Measurements from ENCODE around the gene ARHGAP36.

Gene ARHGAP36

GRCh38 chrX:131058136-131058868, at the start of gene ARHGAP36:
TSS of gene ARHGAP36 (plus strand) at chrX:131058346. CDS start at chrX:131081666, 23,320 bp downstream.
- no peak for DNase-seq (ENCODE audit: low read depth in 2 of 2)

GRCh38 chrX:131010186-131010585, 48.0 kb upstream of the ARHGAP36 start:
- no peak for DNase-seq (ENCODE audit: low read depth in 2 of 2)

GRCh38 chrX:131025336-131025735, 32.8 kb upstream of the ARHGAP36 start:
- no peak for DNase-seq (ENCODE audit: low read depth in 2 of 2)

GRCh38 chrX:131032354-131033230, 25.6 kb upstream of the ARHGAP36 start:
- no peak for DNase-seq (ENCODE audit: low read depth in 2 of 2)

GRCh38 chrX:131034063-131034462, 24.1 kb upstream of the ARHGAP36 start:
- DNase-seq (ENCODE audit: low read depth in 2 of 2), result no peak

- no peak for DNase-seq (ENCODE audit: low read depth in 2 of 2)
Observed at GRCh38 chrX:131040781-131041180, 17.4 kb upstream of the ARHGAP36 start.

- DNase-seq (ENCODE audit: low read depth in 2 of 2), result no peak
Observed at GRCh38 chrX:131041667-131042066, 16.5 kb upstream of the ARHGAP36 start.

- no peak for DNase-seq (ENCODE audit: low read depth in 2 of 2)
Observed at GRCh38 chrX:131045726-131046125, 12.4 kb upstream of the ARHGAP36 start.

GRCh38 chrX:131046596-131046995, 11.6 kb upstream of the ARHGAP36 start:
- no peak for DNase-seq (ENCODE audit: low read depth in 2 of 2)

- DNase-seq (ENCODE audit: low read depth in 2 of 2), result no peak
Observed at GRCh38 chrX:131047180-131047579, 11.0 kb upstream of the ARHGAP36 start.

- DNase-seq (ENCODE audit: low read depth in 2 of 2), result no peak
Observed at GRCh38 chrX:131053076-131053475, 5.1 kb upstream of the ARHGAP36 start.

- DNase-seq (ENCODE audit: low read depth in 2 of 2), result no peak
Observed at GRCh38 chrX:131054906-131055305, 3.2 kb upstream of the ARHGAP36 start.

- DNase-seq (ENCODE audit: low read depth in 2 of 2), result no peak
Observed at GRCh38 chrX:131057706-131058105, 440 bp upstream of the ARHGAP36 start.

GRCh38 chrX:131059246-131059645, 1.1 kb downstream of the ARHGAP36 start:
- no peak for DNase-seq (ENCODE audit: low read depth in 2 of 2)

GRCh38 chrX:131060147-131060546, 2.0 kb downstream of the ARHGAP36 start:
- no peak for DNase-seq (ENCODE audit: low read depth in 2 of 2)

GRCh38 chrX:131061306-131061705, 3.2 kb downstream of the ARHGAP36 start:
- no peak for DNase-seq (ENCODE audit: low read depth in 2 of 2)

GRCh38 chrX:131063613-131064012, 5.5 kb downstream of the ARHGAP36 start:
- DNase-seq (ENCODE audit: low read depth in 2 of 2), result no peak

GRCh38 chrX:131066237-131066636, 8.1 kb downstream of the ARHGAP36 start:
- DNase-seq (ENCODE audit: low read depth in 2 of 2), result no peak

GRCh38 chrX:131067216-131067615, 9.1 kb downstream of the ARHGAP36 start:
- no peak for DNase-seq (ENCODE audit: low read depth in 2 of 2)

GRCh38 chrX:131067846-131068745, 9.9 kb downstream of the ARHGAP36 start:
- no peak for DNase-seq (ENCODE audit: low read depth in 2 of 2)

- peak; percentile 7 to 20 for DNase-seq (ENCODE audit: low read depth in 2 of 2)
Observed at GRCh38 chrX:131068945-131069719, 11.0 kb downstream of the ARHGAP36 start.

All from stimulated activated CD4-positive, alpha-beta T cell treated with anti-CD3 and anti-CD28 coated beads, Interleukin-4, amount 100 ng/mL, for 48 hours (primary cell).